ENCODE results near the gene OR1Q1.
"Not testable (repeated sequence)": the region's sequence is repeated elsewhere in the genome, so short reads cannot be mapped to it uniquely, and the experiment has no call there.

The OR1Q1 gene

GRCh38 chr9:122614362-122614761, at the start of gene OR1Q1:
Gene OR1Q1, plus strand, starts transcription at chr9:122614738. Its CDS starts 0 bp downstream, at chr9:122614738.
- no peak for DNase-seq

GRCh38 chr9:122567901-122568300, 46.6 kb upstream of the OR1Q1 start:
- no peak for DNase-seq

- DNase-seq = no peak
Observed at GRCh38 chr9:122572456-122572855, 42.1 kb upstream of the OR1Q1 start.

GRCh38 chr9:122579874-122580273, 34.7 kb upstream of the OR1Q1 start:
- DNase-seq = no peak

GRCh38 chr9:122580360-122580759, 34.2 kb upstream of the OR1Q1 start:
- no peak for DNase-seq

- DNase-seq = not testable (repeated sequence)
Observed at GRCh38 chr9:122583284-122583683, 31.3 kb upstream of the OR1Q1 start, which contains the start of gene OR1L8. Gene OR1L8, minus strand, starts transcription at chr9:122583384. Its CDS starts 14,907 bp downstream, at chr9:122568477.

GRCh38 chr9:122605691-122606090, 8.8 kb upstream of the OR1Q1 start:
- no peak for DNase-seq

- DNase-seq = no peak
Observed at GRCh38 chr9:122606587-122606986, 8.0 kb upstream of the OR1Q1 start.

- DNase-seq = no peak
Observed at GRCh38 chr9:122609804-122610203, 4.7 kb upstream of the OR1Q1 start.

GRCh38 chr9:122619996-122620395, 5.5 kb downstream of the OR1Q1 start:
- DNase-seq = no peak

- DNase-seq = no peak
Observed at GRCh38 chr9:122642226-122642625, 27.7 kb downstream of the OR1Q1 start.

GRCh38 chr9:122656378-122656777, 41.8 kb downstream of the OR1Q1 start:
- no peak for DNase-seq

- DNase-seq = no peak
Observed at GRCh38 chr9:122657527-122657926, 43.0 kb downstream of the OR1Q1 start, which contains the start of gene OR1B1. Gene OR1B1, minus strand, starts transcription at chr9:122657627.

GRCh38 chr9:122661416-122661815, 46.9 kb downstream of the OR1Q1 start, which contains the start of gene OR1L1:
Gene OR1L1, plus strand, starts transcription at chr9:122661716. Its CDS starts 0 bp downstream, at chr9:122661716.
- no peak for DNase-seq
